H9 (cell line): ENCODE measurements around the gene CMTM7. TPM values are rescaled to one million over a fixed set of nuclear protein-coding genes. Genes with fewer than 3 reads are reported as not detected.
A peak's percentile ranks its signal among the peaks of the same experiment; 100 is the strongest.

Experiments
- DNase-seq: peaks from one replicate; pipeline ENCODE4 v3.0.0-alpha.2; 2017
- H2AFZ ChIP-seq: one replicate; pipeline ENCODE4 v1.6.1; 2013; ENCODE audit warnings: mild to moderate bottlenecking, low read length, control low read depth, moderate library complexity
- H2AK5ac ChIP-seq: 2 replicates; pipeline ENCODE4 v1.6.1; 2013; ENCODE audit warnings: low read length, control low read depth, mixed read lengths; ENCODE audit not compliant: insufficient read length
- H2BK120ac ChIP-seq: one replicate; pipeline ENCODE4 v1.6.1; 2013; ENCODE audit warnings: low read depth, mild to moderate bottlenecking, low read length, control low read depth, inconsistent platforms; ENCODE audit not compliant: poor library complexity, severe bottlenecking
- H2BK12ac ChIP-seq: 2 replicates; pipeline ENCODE4 v1.6.1; 2013; ENCODE audit warnings: low read length, control low read depth, mixed read lengths, low read depth; ENCODE audit not compliant: insufficient read length
- H2BK15ac ChIP-seq: 2 replicates; pipeline ENCODE4 v1.6.1; 2013; ENCODE audit warnings: low read depth, low read length, control low read depth
- H2BK20ac ChIP-seq: one replicate; pipeline ENCODE4 v1.6.1; 2013; ENCODE audit warnings: low read depth, mild to moderate bottlenecking, low read length, control low read depth, inconsistent platforms; ENCODE audit not compliant: poor library complexity, severe bottlenecking
- H2BK5ac ChIP-seq: 2 replicates; pipeline ENCODE4 v1.6.1; 2013; ENCODE audit warnings: low read length, control low read depth, mixed read lengths; ENCODE audit not compliant: insufficient read length
- H3K14ac ChIP-seq: 2 replicates; pipeline ENCODE4 v1.6.1; 2013; ENCODE audit warnings: low read length, control low read depth; ENCODE audit not compliant: insufficient read depth
- H3K18ac ChIP-seq: 2 replicates; pipeline ENCODE4 v1.6.1; 2013; ENCODE audit warnings: low read depth, mild to moderate bottlenecking, mixed read lengths, low read length, control low read depth; ENCODE audit not compliant: insufficient read length
- H3K23ac ChIP-seq: 2 replicates; pipeline ENCODE4 v1.6.1; 2013; ENCODE audit warnings: low read length, control low read depth, mixed read lengths, low read depth; ENCODE audit not compliant: insufficient read length
- H3K23me2 ChIP-seq: 2 replicates; pipeline ENCODE4 v1.6.1; 2013; ENCODE audit warnings: low read depth, mild to moderate bottlenecking, mixed read lengths, low read length, control low read depth; ENCODE audit not compliant: insufficient read length, poor library complexity, severe bottlenecking
- H3K27ac ChIP-seq: 2 replicates; pipeline ENCODE4 v1.5.1; 2013; ENCODE audit warnings: low read length, control low read depth, mixed read lengths, low read depth; ENCODE audit not compliant: insufficient read length
- H3K27me3 ChIP-seq: 2 replicates; pipeline ENCODE4 v1.6.1; 2013; ENCODE audit warnings: low read length, control low read depth, inconsistent platforms; ENCODE audit not compliant: insufficient read depth
- H3K4ac ChIP-seq: 2 replicates; pipeline ENCODE4 v1.6.1; 2013; ENCODE audit warnings: low read depth, mild to moderate bottlenecking, control low read depth, inconsistent platforms, low read length, moderate library complexity
- H3K4me1 ChIP-seq: 2 replicates; pipeline ENCODE4 v1.6.1; 2013; ENCODE audit warnings: low read length, control low read depth, inconsistent platforms; ENCODE audit not compliant: insufficient read depth
- H3K4me2 ChIP-seq: 2 replicates; pipeline ENCODE4 v1.6.1; 2013; ENCODE audit warnings: low read length, control low read depth, mixed read lengths; ENCODE audit not compliant: insufficient read length, insufficient read depth
- H3K56ac ChIP-seq: 2 replicates; pipeline ENCODE4 v1.6.1; 2013; ENCODE audit warnings: low read depth, mild to moderate bottlenecking, mixed read lengths, low read length, control low read depth; ENCODE audit not compliant: insufficient read length
- H3K79me1 ChIP-seq: 2 replicates; pipeline ENCODE4 v1.6.1; 2013; ENCODE audit warnings: low read depth, mild to moderate bottlenecking, moderate library complexity, low read length, control low read depth, inconsistent platforms; ENCODE audit not compliant: insufficient read depth, poor library complexity, severe bottlenecking
- H3K79me2 ChIP-seq: 2 replicates; pipeline ENCODE4 v1.6.1; 2013; ENCODE audit warnings: low read length, control low read depth, inconsistent platforms; ENCODE audit not compliant: insufficient read depth
- H3K9ac ChIP-seq: 2 replicates; pipeline ENCODE4 v1.6.1; 2013; ENCODE audit warnings: low read length, control low read depth, mixed read lengths; ENCODE audit not compliant: insufficient read length; ENCODE audit errors: extremely low read depth
- H3K9me3 ChIP-seq: one replicate; pipeline ENCODE4 v1.6.1; 2013; ENCODE audit warnings: low read depth, low read length, inconsistent platforms; ENCODE audit not compliant: control insufficient read depth
- H3T11ph ChIP-seq: one replicate; pipeline ENCODE4 v1.6.1; 2013; ENCODE audit warnings: mild to moderate bottlenecking, low read length, control low read depth, inconsistent platforms
- H4K20me1 ChIP-seq: one replicate; pipeline ENCODE4 v1.6.1; 2013; ENCODE audit not compliant: control insufficient read depth, insufficient read length, insufficient read depth
- H4K5ac ChIP-seq: 2 replicates; pipeline ENCODE4 v1.6.1; 2013; ENCODE audit warnings: low read depth, mild to moderate bottlenecking, mixed read lengths, low read length, control low read depth; ENCODE audit not compliant: insufficient read length
- H4K8ac ChIP-seq: replicated peaks from 2 replicates; pipeline ENCODE4 v1.6.1; 2013; ENCODE audit warnings: low read length, control low read depth, mixed read lengths, low read depth; ENCODE audit not compliant: insufficient read length
- H4K91ac ChIP-seq: 2 replicates; pipeline ENCODE4 v1.6.1; 2013; ENCODE audit warnings: low read depth, mild to moderate bottlenecking, moderate library complexity, mixed read lengths, low read length, control low read depth; ENCODE audit not compliant: insufficient read length
- H3K27ac Mint-ChIP-seq, 3 experiments: 2 replicates in 2 of 3; 3 replicates in 1 of 3; pipeline ENCODE4 v1.8.0; 2020 to 2021; ENCODE audit warnings: mixed read lengths in 3 of 3, mild to moderate bottlenecking in 1 of 3, moderate library complexity in 1 of 3
- H3K27me3 Mint-ChIP-seq: 2 replicates; pipeline ENCODE4 v1.8.0; 2021; ENCODE audit warnings: low read depth, mild to moderate bottlenecking, moderate library complexity, mixed read lengths
- H3K36me3 Mint-ChIP-seq, 3 experiments: 2 replicates in 2 of 3; 3 replicates in 1 of 3; pipeline ENCODE4 v1.8.0; 2020 to 2021; ENCODE audit warnings: low read depth in 3 of 3, mixed read lengths in 3 of 3; ENCODE audit not compliant: insufficient read depth in 1 of 3
- H3K4me1 Mint-ChIP-seq, 2 experiments: 2 replicates each; pipeline ENCODE4 v1.8.0; 2020; ENCODE audit warnings: mixed read lengths in 2 of 2
- H3K4me3 Mint-ChIP-seq, 2 experiments: 2 replicates in 1 of 2; 3 replicates in 1 of 2; pipeline ENCODE4 v1.8.0; 2020 to 2021; ENCODE audit warnings: mild to moderate bottlenecking in 2 of 2, mixed read lengths in 2 of 2, moderate library complexity in 1 of 2
- H3K9me3 Mint-ChIP-seq, 2 experiments: 2 replicates in 1 of 2; 3 replicates in 1 of 2; pipeline ENCODE4 v1.8.0; 2020; ENCODE audit warnings: mild to moderate bottlenecking in 2 of 2, mixed read lengths in 2 of 2, moderate library complexity in 1 of 2
- WGBS: extraction: QIAGEN DNeasy Blood & Tissue Kit; methylation state at CpG from one replicate; pipeline ENCODE4 v1.1.7; 2013; ENCODE audit warnings: missing lambda C conversion rate, low lambda C conversion rate, mixed read lengths; ENCODE audit not compliant: insufficient read length; ENCODE audit errors: extremely low coverage; 5-methylcytosine and 5-hydroxymethylcytosine counted together
- total RNA-seq: library from RNA; stranded (reverse); gene quantifications from 2 replicates; pipeline ENCODE4 v1.2.1, GENCODE V29; 2021
- TF ChIP-seq, protein P1 (sequence below): fragments of 200-600 bp; sonication (generic); conservative IDR thresholded peaks from 3 replicates; pipeline ENCODE4 v1.8.0; 2021; ENCODE audit warnings: antibody characterized with exemption, mild to moderate bottlenecking

Gene CMTM7
- total RNA-seq, 1 experiment from 2014 or later: 23.9 TPM

DNA sequence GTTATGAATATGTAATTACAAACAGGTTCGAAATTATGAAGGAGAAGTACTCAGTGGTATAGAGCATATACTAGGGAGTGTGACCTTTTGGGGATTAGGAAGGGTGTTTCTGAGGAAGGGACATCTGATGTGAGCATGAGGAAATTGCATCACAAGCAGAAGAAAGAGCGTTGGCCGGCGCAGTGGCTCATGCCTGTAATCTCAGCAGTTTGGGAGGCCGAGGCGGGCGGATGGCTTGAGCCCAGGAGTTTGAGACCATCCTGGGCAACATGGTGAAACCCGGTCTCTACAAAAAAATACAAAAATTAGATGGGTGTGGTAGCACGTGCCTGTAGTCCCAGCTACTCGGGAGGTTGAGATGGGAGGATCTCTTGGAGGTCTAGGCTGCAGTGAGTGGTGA lies 6.9 kb downstream of the CMTM7 start:
- no peak overlapping the region for H3K18ac ChIP-seq
- WGBS: no CpG with 5 or more reads among the region's 10 CpGs
- H2AFZ ChIP-seq: no peak overlapping the region
- no peak overlapping the region for H2AK5ac ChIP-seq
- Mint-ChIP-seq H3K27ac (peak overlapping the region in 1 of 3 experiments; percentile 49; a peak in 4 of 7 replicates), H3K9me3 (no peaks in the 10 kb centered on the region; a peak in 1 of 5 replicates), H3K36me3 (peaks cover 0 to 3% (median 0%) of the 10 kb centered on the region in 3 experiments; a peak in 2 of 7 replicates), H3K4me3 (peak overlapping the region in 1 of 2 experiments; percentile 33; a peak in 1 of 5 replicates), H3K27me3 (peaks cover 3% of the 10 kb centered on the region), H3K4me1 (peaks cover 26 to 27% of the 10 kb centered on the region in 2 experiments)
- H4K91ac ChIP-seq: no peak overlapping the region
- no peak overlapping the region for H3K4ac ChIP-seq
- TF ChIP-seq, protein P1, sequence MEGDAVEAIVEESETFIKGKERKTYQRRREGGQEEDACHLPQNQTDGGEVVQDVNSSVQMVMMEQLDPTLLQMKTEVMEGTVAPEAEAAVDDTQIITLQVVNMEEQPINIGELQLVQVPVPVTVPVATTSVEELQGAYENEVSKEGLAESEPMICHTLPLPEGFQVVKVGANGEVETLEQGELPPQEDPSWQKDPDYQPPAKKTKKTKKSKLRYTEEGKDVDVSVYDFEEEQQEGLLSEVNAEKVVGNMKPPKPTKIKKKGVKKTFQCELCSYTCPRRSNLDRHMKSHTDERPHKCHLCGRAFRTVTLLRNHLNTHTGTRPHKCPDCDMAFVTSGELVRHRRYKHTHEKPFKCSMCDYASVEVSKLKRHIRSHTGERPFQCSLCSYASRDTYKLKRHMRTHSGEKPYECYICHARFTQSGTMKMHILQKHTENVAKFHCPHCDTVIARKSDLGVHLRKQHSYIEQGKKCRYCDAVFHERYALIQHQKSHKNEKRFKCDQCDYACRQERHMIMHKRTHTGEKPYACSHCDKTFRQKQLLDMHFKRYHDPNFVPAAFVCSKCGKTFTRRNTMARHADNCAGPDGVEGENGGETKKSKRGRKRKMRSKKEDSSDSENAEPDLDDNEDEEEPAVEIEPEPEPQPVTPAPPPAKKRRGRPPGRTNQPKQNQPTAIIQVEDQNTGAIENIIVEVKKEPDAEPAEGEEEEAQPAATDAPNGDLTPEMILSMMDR: no peak
- H3K27me3 ChIP-seq: no peaks in the 10 kb centered on the region
- H2BK20ac ChIP-seq: no peak overlapping the region
- H3K14ac ChIP-seq: no peak overlapping the region
- H3K27ac ChIP-seq: no peak overlapping the region
- no peak overlapping the region for H3K23ac ChIP-seq
- H3K9ac ChIP-seq: no peak overlapping the region
- no peaks in the 10 kb centered on the region for H4K20me1 ChIP-seq
- no peak overlapping the region for H2BK5ac ChIP-seq
- no peak overlapping the region for H2BK12ac ChIP-seq
- H3K4me1 ChIP-seq: peaks cover 2% of the 10 kb centered on the region; the same call in 1 of the 2 replicates
- H3K56ac ChIP-seq: no peak overlapping the region
- no peak for DNase-seq
- no peaks in the 10 kb centered on the region for H3K23me2 ChIP-seq
- no peak overlapping the region for H3K4me2 ChIP-seq
- no peaks in the 10 kb centered on the region for H3K79me2 ChIP-seq
- H4K5ac ChIP-seq: no peak overlapping the region
- H2BK15ac ChIP-seq: no peak overlapping the region
- no peaks in the 10 kb centered on the region for H3K9me3 ChIP-seq
- H3T11ph ChIP-seq: no peak overlapping the region
- H4K8ac ChIP-seq: no peak overlapping the region
- no peak overlapping the region for H2BK120ac ChIP-seq
- H3K79me1 ChIP-seq: peaks cover 2% of the 10 kb centered on the region
